Astrocyte (in vitro differentiated cells and primary cell): Measurements from ENCODE around the gene PLEKHG2.

Experiments used
- CTCF ChIP-seq: IDR thresholded peaks from 2 replicates; pipeline ENCODE4 v1.5.1; 2011; ENCODE audit warnings: low read depth, mild to moderate bottlenecking, inconsistent platforms, low read length, moderate library complexity; ENCODE audit not compliant: insufficient read depth
- EZH2 ChIP-seq: IDR thresholded peaks from 2 replicates; pipeline ENCODE4 v1.6.1; 2012; ENCODE audit warnings: mild to moderate bottlenecking, low read length, inconsistent platforms; ENCODE audit not compliant: insufficient read depth

- TF ChIP-seq CTCF = no peak
- no peak for TF ChIP-seq EZH2
These were observed 21.9 kb downstream of the PLEKHG2 start for GRCh38 chr19:39434123-39435076.
